Sigmoid colon (tissue), 4 donors: Measurements from ENCODE around the gene MROH7.

ENCODE experiments used
- CTCF ChIP-seq, 4 experiments: fragments of 450-650 bp in 3 of 4; fragments of 200-600 bp in 1 of 4; IDR thresholded peaks; one replicate each; pipeline ENCODE4 v1.5.1; 2016 to 2019; ENCODE audit warnings: antibody characterized with exemption in 4 of 4, mild to moderate bottlenecking in 3 of 4, moderate library complexity in 2 of 4
- EP300 ChIP-seq, 4 donors: sonication (generic); formaldehyde crosslinking; IDR thresholded peaks; one replicate each; pipeline ENCODE4 v1.6.1; 2017; ENCODE audit warnings: antibody characterized with exemption in 4 of 4
- POLR2A ChIP-seq, 2 donors: fragments of 450-650 bp; IDR thresholded peaks; one replicate each; pipeline ENCODE4 v1.6.1; 2016; ENCODE audit warnings: antibody characterized with exemption in 2 of 2, mild to moderate bottlenecking in 2 of 2, moderate library complexity in 2 of 2

GRCh38 chr1:54721719-54722118, 80.1 kb downstream of the MROH7 start:
- no peak for TF ChIP-seq CTCF (IDR thresholded peaks at IDR 0.05)
- no peak for TF ChIP-seq POLR2A (IDR thresholded peaks at IDR 0.05)
- no peak for TF ChIP-seq EP300 (IDR thresholded peaks at IDR 0.05)
